Activated CD4-positive, CD25-positive, alpha-beta regulatory T cell treated with anti-CD3 and anti-CD28 coated beads, Interleukin-2, amount 50 U/mL, for 16 hours (primary cell): ENCODE measurements around the gene ZBTB9.
"Not testable (repeated sequence)": the region's sequence is repeated elsewhere in the genome, so short reads cannot be mapped to it uniquely, and the experiment has no call there.

Source experiments
- DNase-seq: peaks from one replicate; pipeline ENCODE4 v3.0.0-alpha.2; 2020; ENCODE audit warnings: low read depth, low spot score

Gene ZBTB9

DNA sequence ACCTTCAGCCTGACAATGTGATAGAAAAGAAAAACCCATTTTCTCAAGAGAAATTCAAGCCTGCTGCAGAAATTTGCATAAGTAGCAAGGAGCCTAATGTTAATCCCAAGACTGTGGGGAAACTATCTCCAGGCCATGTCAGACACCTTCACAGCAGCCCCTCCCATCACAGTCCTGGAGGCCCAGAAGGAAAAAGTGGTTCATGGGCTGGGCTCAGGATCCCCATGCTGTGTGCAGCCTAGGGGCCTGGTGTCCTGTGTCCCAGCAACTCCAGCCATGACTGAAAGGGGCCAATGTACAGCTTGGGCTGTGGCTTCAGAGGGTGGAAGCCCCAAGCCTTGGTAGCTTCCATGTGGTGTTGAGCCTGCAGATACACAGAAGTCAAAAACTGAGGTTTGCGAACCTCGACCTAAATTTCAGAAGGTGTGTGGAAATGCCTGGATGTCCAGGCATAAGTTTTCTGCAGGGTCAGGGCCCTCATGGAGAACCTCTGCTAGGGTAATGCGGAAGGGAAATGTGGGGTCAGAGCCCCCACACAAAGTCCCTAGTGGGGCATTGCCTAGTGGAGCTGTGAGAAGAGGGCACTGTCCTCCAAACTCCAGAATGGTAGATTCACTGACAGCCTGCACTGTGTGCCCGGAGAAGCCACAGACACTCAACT, 11.8 kb downstream of the ZBTB9 start:
- no peak for DNase-seq

DNA sequence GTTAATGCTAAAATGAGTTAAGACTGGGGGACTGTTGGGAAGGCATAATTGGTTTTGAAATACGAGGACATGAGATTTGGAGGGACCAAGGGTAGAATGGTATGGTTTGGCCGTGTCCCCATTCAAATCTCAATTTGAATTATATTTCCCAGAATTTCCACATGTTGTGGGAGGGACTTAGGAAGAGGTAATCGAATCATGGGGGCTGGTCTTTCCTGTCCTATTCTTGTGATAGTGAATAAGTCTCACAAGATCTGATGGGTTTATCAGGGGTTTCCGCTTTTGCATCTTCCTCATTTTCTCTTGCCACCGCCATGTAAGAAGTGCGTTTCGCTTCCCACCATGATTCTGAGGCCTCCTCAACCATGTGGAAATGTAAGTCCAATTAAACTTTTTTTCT, 12.7 kb downstream of the ZBTB9 start:
- DNase-seq, result no peak

DNA sequence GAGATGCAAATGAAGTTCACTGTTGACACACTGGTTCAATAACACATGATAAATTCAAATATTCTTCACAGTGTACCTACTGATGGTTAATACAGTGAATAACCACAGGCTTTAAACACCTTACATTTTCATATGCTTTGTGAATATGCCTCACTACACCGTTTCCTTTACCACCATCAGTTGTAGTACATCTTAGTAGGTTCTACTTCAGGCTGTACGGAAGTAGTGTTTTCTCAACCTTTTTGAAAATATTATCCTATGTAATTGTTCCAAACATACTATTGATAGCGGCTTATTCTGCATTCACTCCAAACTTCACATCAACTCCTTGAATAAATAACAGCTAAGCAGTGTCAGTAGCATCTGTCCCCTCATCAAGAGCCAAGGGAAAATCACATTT, 15.3 kb downstream of the ZBTB9 start:
- no peak for DNase-seq

DNA sequence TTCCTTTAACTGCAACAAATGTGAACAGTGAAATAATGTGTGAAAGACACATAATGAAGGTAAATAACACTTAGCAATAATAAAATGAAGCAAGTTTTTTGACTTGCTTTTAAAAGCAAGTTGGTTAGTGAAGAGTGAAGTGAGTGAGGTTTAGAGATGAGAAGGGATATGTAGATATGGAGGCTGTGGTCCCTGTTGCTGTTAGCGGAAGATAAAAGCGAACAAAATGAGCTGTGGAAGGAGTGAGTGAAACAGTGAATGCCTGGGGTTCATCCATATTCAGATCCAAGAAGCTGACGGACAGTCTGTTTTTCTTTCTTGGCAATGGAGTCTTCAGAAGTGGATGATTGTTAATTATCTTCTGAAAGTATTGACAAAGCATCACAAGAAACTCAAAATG, 23.5 kb downstream of the ZBTB9 start:
- DNase-seq, result no peak

DNA sequence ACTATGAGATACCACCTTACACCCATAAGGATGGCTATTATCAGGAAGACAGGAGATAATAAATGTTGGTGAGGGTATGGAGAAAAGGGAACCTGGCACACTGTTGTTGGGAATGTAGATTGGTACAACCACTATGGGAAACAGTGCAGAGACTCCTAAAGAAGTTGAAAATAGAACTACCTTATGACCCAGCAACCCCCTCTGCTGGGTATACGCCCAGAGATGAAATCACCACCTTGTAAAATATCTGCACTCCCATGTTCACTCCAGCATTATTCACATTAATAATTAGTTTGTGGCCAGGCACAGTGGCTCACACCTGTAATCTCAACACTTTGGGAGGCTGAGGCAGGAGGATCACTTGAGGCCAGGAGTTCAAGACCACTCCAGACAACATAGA, 26.8 kb downstream of the ZBTB9 start:
- DNase-seq, result no peak

DNA sequence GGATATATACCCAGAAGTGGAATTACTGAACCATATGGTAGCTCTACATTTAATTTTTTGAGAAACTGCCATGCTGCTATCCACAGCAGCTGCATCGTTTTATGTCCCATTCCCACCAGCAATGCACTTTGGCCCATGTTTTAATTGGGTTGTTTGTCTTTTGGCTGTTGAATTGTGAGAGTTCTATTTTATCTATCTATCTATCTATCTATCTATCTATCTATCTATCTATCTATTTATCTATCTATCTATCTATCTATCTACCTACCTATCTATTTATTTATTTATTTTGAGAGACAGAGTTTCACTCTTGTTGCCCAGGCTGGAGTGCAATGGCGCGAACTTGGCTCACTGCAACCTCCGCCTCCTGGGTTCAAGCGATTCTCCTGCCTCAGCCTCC, 28.2 kb downstream of the ZBTB9 start:
- DNase-seq, result not testable (repeated sequence)

DNA sequence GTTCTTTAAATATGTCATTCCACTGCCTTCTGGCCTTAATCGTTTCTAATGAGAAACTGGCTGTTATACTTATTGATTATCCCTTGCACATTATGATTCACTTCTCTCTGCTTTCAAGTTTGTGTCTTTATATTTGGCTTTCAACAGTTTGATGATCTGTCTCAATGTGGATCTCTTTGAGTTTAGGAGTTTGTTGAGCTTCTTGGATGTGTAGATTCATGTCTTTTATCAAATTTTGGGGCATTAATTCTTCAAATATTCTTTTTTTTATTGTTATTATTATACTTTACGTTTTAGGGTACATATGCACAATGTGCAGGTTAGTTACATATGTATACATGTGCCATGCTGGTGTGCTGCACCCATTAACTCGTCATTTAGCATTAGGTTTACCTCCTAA, 29.3 kb downstream of the ZBTB9 start:
- no peak for DNase-seq

DNA sequence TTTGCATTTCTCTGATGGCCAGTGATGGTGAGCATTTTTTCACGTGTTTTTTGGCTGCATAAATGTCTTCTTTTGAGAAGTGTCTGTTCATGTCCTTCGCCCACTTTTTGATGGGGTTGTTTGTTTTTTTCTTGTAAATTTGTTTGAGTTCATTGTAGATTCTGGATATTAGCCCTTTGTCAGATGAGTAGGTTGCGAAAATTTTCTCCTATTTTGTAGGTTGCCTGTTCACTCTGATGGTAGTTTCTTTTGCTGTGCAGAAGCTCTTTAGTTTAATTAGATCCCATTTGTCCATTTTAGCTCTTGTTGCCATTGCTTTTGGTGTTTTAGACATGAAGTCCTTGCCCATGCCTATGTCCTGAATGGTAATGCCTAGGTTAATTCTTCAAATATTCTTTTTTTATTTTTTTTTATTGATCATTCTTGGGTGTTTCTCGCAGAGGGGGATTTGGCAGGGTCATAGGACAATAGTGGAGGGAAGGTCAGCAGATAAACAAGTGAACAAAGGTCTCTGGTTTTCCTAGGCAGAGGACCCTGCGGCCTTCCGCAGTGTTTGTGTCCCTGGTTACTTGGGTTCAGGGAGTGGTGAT, 30.4 kb downstream of the ZBTB9 start:
- DNase-seq, result not testable (repeated sequence)

DNA sequence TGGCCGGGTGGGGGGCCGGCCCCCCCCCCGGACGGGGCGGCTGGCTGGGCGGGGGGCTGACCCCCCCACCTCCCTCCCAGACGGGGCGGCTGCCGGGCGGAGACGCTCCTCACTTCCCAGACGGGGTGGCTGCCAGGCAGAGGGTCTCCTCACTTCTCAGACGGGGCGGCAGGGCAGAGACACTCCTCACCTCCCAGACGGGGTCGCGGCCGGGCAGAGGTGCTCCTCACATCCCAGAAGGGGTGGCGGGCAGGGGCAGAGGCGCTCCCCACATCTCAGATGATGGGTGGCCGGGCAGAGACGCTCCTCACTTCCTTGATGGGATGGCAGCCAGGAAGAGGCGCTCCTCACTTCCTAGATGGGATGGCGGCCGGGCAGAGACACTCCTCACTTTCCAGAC, 31.3 kb downstream of the ZBTB9 start:
- DNase-seq, result not testable (repeated sequence)

DNA sequence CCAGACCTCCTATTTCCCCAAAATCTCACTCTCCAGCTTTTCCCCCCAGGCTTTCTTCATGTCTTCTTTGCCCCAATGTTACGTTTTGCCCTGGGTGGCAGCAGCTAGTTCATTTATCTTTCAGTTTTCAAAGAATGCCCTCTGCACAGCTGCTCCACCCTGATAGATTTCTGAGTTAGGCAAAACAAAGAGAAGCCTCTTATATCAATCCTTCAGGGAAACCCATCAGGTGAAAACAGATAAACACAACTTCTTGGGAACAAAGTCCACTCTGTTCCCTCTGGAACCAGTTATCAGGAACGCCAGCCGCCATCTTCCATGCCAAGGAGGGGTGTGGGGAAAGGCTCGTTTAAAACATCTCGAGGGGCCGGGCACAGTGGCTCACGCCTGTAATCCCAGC, 34.0 kb downstream of the ZBTB9 start:
- DNase-seq, result no peak

DNA sequence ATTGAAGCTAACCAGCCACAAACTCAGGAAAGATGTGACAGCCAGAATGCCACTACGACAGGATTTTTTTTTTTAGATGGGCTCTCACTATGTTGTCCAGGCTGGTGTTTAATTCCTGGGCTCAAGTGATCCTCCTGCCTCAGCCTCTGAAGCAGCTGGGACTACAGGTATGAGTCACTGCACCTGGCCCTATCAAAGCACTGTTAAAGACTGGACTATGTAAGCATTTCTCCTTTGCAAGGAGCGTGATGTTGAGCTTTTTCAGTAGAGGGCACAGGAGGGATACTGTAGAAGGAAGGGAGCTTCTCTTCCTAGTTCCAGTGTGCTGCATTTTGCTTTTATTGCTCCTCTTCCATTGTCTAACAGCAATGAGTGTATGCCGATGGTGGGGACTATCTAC, 35.8 kb downstream of the ZBTB9 start:
- DNase-seq, result no peak

DNA sequence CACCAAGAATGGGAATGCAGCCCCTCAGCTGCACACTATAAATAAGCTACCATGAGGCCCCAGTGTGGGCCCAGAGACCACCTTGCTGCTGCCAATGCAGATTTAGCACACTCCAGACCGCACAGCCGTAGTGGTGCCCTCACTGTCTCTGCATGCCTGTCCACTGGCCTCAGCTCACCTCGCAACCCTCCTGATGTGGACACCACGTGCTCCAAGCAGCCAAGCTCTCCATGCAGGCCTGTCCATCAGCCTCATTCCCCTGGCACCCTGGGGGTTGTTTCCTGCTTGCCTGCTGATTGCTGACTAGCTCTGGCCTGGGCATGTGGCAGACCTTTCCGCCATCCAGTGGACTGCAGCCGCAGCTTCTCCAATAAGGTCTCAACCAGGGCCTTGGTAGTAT, 36.2 kb downstream of the ZBTB9 start:
- no peak for DNase-seq

DNA sequence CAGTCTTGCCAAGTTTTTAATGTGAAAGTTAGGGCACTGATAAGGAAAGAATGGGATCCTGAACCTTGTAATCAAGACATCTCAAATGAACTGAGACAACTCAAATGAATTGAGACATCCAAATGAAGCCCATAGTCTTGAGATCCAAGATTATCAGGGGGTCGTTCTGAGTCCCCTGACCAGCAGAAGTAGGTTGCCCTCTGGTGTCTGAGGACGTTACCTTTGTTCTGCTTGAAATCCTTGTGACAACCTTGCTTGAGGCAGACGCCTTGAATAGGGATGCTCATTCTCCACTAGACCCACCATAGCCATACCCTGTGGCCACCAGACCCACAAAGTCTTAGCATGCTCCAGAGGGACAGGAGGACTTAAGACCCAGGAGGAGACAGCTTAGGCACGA, 37.7 kb downstream of the ZBTB9 start:
- DNase-seq, result no peak

DNA sequence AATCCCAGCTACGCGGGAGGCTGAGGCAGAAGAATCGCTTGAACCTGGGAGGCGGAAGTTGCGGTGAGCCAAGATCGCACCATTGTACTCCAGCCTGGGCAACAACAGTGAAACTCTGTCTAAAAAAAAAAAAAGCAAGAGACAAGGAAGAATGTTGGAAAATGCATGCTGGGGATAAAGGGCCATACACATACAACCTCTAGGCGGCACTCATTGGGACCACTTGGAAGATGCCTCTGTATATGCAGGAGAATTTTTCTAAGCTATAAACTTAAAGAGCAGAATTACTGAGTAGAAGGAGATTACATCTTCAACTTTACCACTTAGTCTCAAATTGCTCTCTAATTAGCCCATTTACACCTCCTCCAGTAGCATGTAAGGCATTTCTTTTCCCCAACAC, 42.8 kb downstream of the ZBTB9 start:
- no peak for DNase-seq

DNA sequence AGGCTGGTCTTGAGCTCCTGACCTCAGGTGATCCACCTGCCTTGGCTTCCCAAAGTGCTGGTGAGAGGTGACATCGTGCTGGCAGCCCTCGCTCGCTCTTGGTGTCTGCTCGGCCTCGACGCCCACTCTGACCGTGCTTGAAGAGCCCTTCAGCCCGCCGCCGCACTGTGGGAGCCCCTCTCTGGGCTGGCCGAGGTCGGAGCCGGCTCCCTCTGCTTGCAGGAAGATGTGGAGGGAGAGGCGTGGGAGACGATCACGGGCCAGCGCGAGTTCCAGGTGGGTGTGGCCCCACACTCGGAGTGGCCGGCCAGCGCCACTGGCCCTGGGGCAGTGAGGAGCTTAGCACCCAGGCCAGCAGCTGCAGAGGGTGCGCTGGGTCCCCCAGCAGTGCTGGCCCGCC, 48.1 kb downstream of the ZBTB9 start:
- DNase-seq, result no peak

DNA sequence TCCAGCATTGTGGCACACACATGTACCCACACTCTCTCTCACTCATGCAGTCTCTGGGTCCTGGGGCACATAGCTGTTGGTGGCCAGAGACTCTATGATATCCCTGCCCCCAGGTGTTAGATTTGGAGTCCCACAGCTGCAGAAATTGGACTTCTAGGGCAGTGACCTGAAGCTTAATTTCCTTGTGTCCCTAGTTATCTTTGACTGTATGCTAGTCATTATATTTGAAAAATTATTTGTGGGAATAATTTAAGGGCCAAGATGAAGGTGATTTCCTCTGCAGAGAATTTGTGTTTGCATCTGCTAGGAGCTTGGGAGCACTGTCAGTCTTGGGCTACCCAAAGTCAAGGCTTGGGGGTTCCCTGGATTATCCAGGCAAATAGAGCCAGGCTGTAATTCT, 50.1 kb downstream of the ZBTB9 start:
- no peak for DNase-seq

DNA sequence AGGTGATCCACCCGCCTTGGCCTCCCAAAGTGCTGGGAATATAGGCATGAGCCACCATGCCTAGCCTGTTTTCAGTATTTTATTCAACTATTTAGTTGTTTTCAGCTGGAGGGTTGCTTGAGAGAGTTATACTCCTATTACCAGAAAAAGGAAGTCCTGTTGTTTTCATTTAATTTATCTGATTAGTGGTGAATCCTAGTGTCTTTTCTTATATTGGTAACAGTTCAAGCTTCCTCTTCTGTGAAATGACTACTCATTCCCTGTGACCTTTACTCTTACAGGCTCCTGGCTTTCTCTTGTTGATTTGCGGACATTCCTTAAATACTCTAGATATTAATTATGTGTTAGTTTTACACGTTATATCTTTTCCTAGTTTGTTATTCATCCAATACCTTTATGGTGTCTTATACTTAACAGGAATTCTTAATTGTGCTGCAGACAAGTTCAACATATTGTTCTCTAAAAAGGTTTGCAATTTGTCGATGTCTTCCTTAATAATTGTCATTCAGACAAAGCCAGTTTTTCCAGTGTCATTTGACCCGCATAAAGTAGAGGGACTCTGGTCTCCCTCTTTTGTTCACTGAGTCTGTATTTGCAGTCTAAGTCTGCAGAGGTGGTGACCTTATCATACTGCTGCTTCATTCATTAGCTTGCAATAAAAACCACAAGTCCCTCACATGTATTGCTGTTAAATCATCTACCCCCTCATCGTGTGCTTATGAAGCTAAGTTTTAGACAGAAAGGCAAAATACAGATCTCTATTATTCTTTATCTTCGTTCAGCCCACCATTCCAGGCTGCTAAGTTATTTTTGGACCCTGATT, 51.4 kb downstream of the ZBTB9 start:
- DNase-seq, result no peak
